ENCODE results near the gene SERPINH1. TPM values are rescaled to one million over a fixed set of nuclear protein-coding genes. Genes with fewer than 3 reads are reported as not detected.

Gene SERPINH1
- total and polyA plus RNA-seq, 5 donors from 2014 or later = 1.2 to 4.5 (median 3.4) TPM

GRCh38 chr11:75611823-75612222 lies 49.8 kb downstream of the SERPINH1 start:
- Histone ChIP-seq H3K4me3 (ENCODE audit: low read depth, low read length) (no peak overlapping the region), H3K27me3 (ENCODE audit: control insufficient read depth, insufficient read depth, low read length) (peaks cover 2% of the 10 kb centered on the region), H3K27ac (ENCODE audit: insufficient read depth, low read length, poor library complexity, severe bottlenecking) (no peak overlapping the region), H3K36me3 (ENCODE audit: control insufficient read depth, insufficient read depth, low read length) (no peaks in the 10 kb centered on the region), H3K4me1 (ENCODE audit: control insufficient read depth, insufficient read depth, low read length, poor library complexity, severe bottlenecking) (no peaks in the 10 kb centered on the region), H3K9me3 (ENCODE audit: control insufficient read depth in 2 of 2, low read length in 2 of 2) (no peaks in the 10 kb centered on the region)
- Mint-ChIP-seq H3K27me3 (peaks cover 20% of the 10 kb centered on the region), H3K9me3 (no peaks in the 10 kb centered on the region), H3K4me1 (no peaks in the 10 kb centered on the region), H3K4me3 (no peak overlapping the region), H3K36me3 (no peaks in the 10 kb centered on the region), H3K27ac (no peak overlapping the region)
- ATAC-seq (ENCODE audit: low read depth in 2 of 2) (no peak), DNase-seq (no peak)

- DNase-seq = no peak
- no peaks in the 10 kb centered on the region for H3K36me3 Mint-ChIP-seq
- H3K27me3 Mint-ChIP-seq = peaks cover 19% of the 10 kb centered on the region
- no peak for ATAC-seq (ENCODE audit: low read depth in 2 of 2)
- H3K9me3 Mint-ChIP-seq = peaks cover 0 to 2% (median 0%) of the 10 kb centered on the region in 7 donors
- H3K9me3 ChIP-seq (ENCODE audit: control insufficient read depth in 2 of 2, low read length in 2 of 2) = no peaks in the 10 kb centered on the region
- no peaks in the 10 kb centered on the region for H3K4me1 ChIP-seq (ENCODE audit: control insufficient read depth, insufficient read depth, low read length, poor library complexity, severe bottlenecking)
- peaks cover 2% of the 10 kb centered on the region for H3K27me3 ChIP-seq (ENCODE audit: control insufficient read depth, insufficient read depth, low read length)
- H3K4me3 ChIP-seq (ENCODE audit: low read depth, low read length) = no peak overlapping the region
- H3K4me3 Mint-ChIP-seq = no peak overlapping the region
- no peak overlapping the region for H3K27ac Mint-ChIP-seq
- no peaks in the 10 kb centered on the region for H3K4me1 Mint-ChIP-seq
- no peaks in the 10 kb centered on the region for H3K36me3 ChIP-seq (ENCODE audit: control insufficient read depth, insufficient read depth, low read length)
- H3K27ac ChIP-seq (ENCODE audit: insufficient read depth, low read length, poor library complexity, severe bottlenecking) = no peak overlapping the region
These were observed 53.7 kb downstream of the SERPINH1 start for GRCh38 chr11:75615751-75616150.

GRCh38 chr11:75616281-75616680 lies 54.2 kb downstream of the SERPINH1 start:
- Histone ChIP-seq H3K36me3 (ENCODE audit: control insufficient read depth, insufficient read depth, low read length) (no peaks in the 10 kb centered on the region), H3K9me3 (ENCODE audit: control insufficient read depth in 2 of 2, low read length in 2 of 2) (no peaks in the 10 kb centered on the region), H3K27ac (ENCODE audit: insufficient read depth, low read length, poor library complexity, severe bottlenecking) (no peak overlapping the region), H3K4me3 (ENCODE audit: low read depth, low read length) (no peak overlapping the region), H3K4me1 (ENCODE audit: control insufficient read depth, insufficient read depth, low read length, poor library complexity, severe bottlenecking) (no peaks in the 10 kb centered on the region), H3K27me3 (ENCODE audit: control insufficient read depth, insufficient read depth, low read length) (peaks cover 2% of the 10 kb centered on the region)
- ATAC-seq (ENCODE audit: low read depth in 2 of 2) (no peak), DNase-seq (no peak)
- no peaks in the 10 kb centered on the region for H3K4me1 Mint-ChIP-seq
- no peaks in the 10 kb centered on the region for H3K36me3 Mint-ChIP-seq
- no peak overlapping the region for H3K4me3 Mint-ChIP-seq
- H3K9me3 Mint-ChIP-seq = peaks cover 0 to 2% (median 0%) of the 10 kb centered on the region in 7 donors
- H3K27me3 Mint-ChIP-seq = peaks cover 24% of the 10 kb centered on the region
- no peak overlapping the region for H3K27ac Mint-ChIP-seq

Other genes starting within 250 kb of the SERPINH1 start
- 36.1 TPM for gene ARRB1, start 210.6 kb upstream of the SERPINH1 start, total RNA-seq
- 1 to 10 TPM; 5.1 to 8.0 (median 5.8) TPM for gene ARRB1, start 210.6 kb upstream of the SERPINH1 start, polyA plus RNA-seq
- 3,495 TPM for gene RPS3, start 162.7 kb upstream of the SERPINH1 start, total RNA-seq
- 1,000 to 10,000 TPM; 3,908 to 6,708 (median 5,568) TPM for gene RPS3, start 162.7 kb upstream of the SERPINH1 start, polyA plus RNA-seq
- 0.47 TPM for gene KLHL35, start 129.1 kb upstream of the SERPINH1 start, total RNA-seq
- gene KLHL35, start 129.1 kb upstream of the SERPINH1 start, polyA plus RNA-seq = under 1 TPM in 3 of 4 donors, not detected in 1; 0.31 to 0.78 (median 0.49) TPM
- gene GDPD5, start 36.3 kb upstream of the SERPINH1 start, total RNA-seq = 170 TPM
- gene GDPD5, start 36.3 kb upstream of the SERPINH1 start, polyA plus RNA-seq = 10 to 100 TPM in 3 of 4 donors, 1 to 10 TPM in 1; 8.0 to 23.4 (median 15.9) TPM
- 0.44 TPM for gene MAP6, start 106.8 kb downstream of the SERPINH1 start, total RNA-seq
- not detected for gene MAP6, start 106.8 kb downstream of the SERPINH1 start, polyA plus RNA-seq
- not detected for gene MOGAT2, start 155.6 kb downstream of the SERPINH1 start, total RNA-seq
- not detected for gene MOGAT2, start 155.6 kb downstream of the SERPINH1 start, polyA plus RNA-seq
- gene DGAT2, start 206.5 kb downstream of the SERPINH1 start, total RNA-seq = 0.42 TPM
- gene DGAT2, start 206.5 kb downstream of the SERPINH1 start, polyA plus RNA-seq = under 1 TPM in 2 of 4 donors, not detected in 2; 0.17 to 0.47 TPM

All from CD4-positive, CD25-positive, alpha-beta regulatory T cell (primary cell).